GM19238 (cell line): ENCODE measurements around the gene EIF2B2.

Experiments used
- DNase-seq: peaks from one replicate; pipeline ENCODE4 v3.0.0; 2011; ENCODE audit warnings: low spot score; ENCODE audit not compliant: insufficient read length

The EIF2B2 gene

GRCh38 chr14:75042035-75042434, 39.3 kb downstream of the EIF2B2 start:
- DNase-seq = no peak

GRCh38 chr14:75044322-75044721, 41.6 kb downstream of the EIF2B2 start:
- no peak for DNase-seq

- no peak for DNase-seq
Observed at GRCh38 chr14:75044752-75045151, 42.0 kb downstream of the EIF2B2 start.

GRCh38 chr14:75046275-75046674, 43.6 kb downstream of the EIF2B2 start:
- no peak for DNase-seq

- no peak for DNase-seq
Observed at GRCh38 chr14:75046899-75047298, 44.2 kb downstream of the EIF2B2 start.

GRCh38 chr14:75047506-75047905, 44.8 kb downstream of the EIF2B2 start:
- no peak for DNase-seq

- DNase-seq = no peak
Observed at GRCh38 chr14:75048101-75048500, 45.4 kb downstream of the EIF2B2 start.

GRCh38 chr14:75049136-75049535, 46.4 kb downstream of the EIF2B2 start:
- DNase-seq = no peak

- no peak for DNase-seq
Observed at GRCh38 chr14:75049731-75050201, 47.0 kb downstream of the EIF2B2 start.

GRCh38 chr14:75050852-75051555, 48.3 kb downstream of the EIF2B2 start, which contains the start of gene MLH3:
Gene MLH3, minus strand, starts transcription at chr14:75051467. Its CDS starts 1,812 bp downstream, at chr14:75049655.
- peak; percentile 76 for DNase-seq

- DNase-seq = no peak
Observed at GRCh38 chr14:75051556-75051899, 48.8 kb downstream of the EIF2B2 start.

- no peak for DNase-seq
Observed at GRCh38 chr14:75053396-75054291, 50.9 kb downstream of the EIF2B2 start.

GRCh38 chr14:75054421-75054820, 51.7 kb downstream of the EIF2B2 start:
- no peak for DNase-seq

- DNase-seq = no peak
Observed at GRCh38 chr14:75059642-75060041, 56.9 kb downstream of the EIF2B2 start.

GRCh38 chr14:75060420-75060819, 57.7 kb downstream of the EIF2B2 start:
- no peak for DNase-seq
